Left ventricle myocardium inferior (tissue), 1 donor: ENCODE measurements around the gene PPM1L. TPM values are rescaled to one million over a fixed set of nuclear protein-coding genes. Genes with fewer than 3 reads are reported as not detected.

Source experiments
- DNase-seq: peaks from one replicate; pipeline ENCODE4 v3.0.0-alpha.2; 2020
- H3K27ac ChIP-seq: fragments of 200-600 bp; replicated peaks from 2 replicates; pipeline ENCODE4 v1.8.0; 2021
- H3K27me3 ChIP-seq: fragments of 200-600 bp; 2 replicates; pipeline ENCODE4 v1.8.0; 2021; ENCODE audit warnings: low read depth
- H3K36me3 ChIP-seq: fragments of 200-600 bp; 2 replicates; pipeline ENCODE4 v1.8.0; 2021
- H3K4me1 ChIP-seq: fragments of 200-600 bp; 2 replicates; pipeline ENCODE4 v1.8.0; 2021
- H3K4me3 ChIP-seq: fragments of 200-600 bp; 2 replicates; pipeline ENCODE4 v1.8.0; 2021; ENCODE audit warnings: mild to moderate bottlenecking, moderate library complexity
- H3K9me3 ChIP-seq: fragments of 200-600 bp; replicated peaks from 2 replicates; pipeline ENCODE4 v1.8.0; 2021
- intact Hi-C: fragments of 100-400 bp; cut with micrococcal nuclease; formaldehyde crosslinking; loops from one replicate; pipeline ENCODE4 v1.11.0; 2022
- total RNA-seq: library from RNA; stranded (reverse); fragmentation: NEBNext Ultra II Directional; extraction: Animal tissue kit (Norgen Biotek cat#: 25700); gene quantifications from one replicate; pipeline ENCODE4 v1.2.1, GENCODE V29; 2021
- TF ChIP-seq, protein P1 (sequence below): fragments of 200-600 bp; IDR thresholded peaks from 2 replicates; pipeline ENCODE4 v1.8.0; 2021; ENCODE audit warnings: antibody characterized with exemption, mild to moderate bottlenecking, borderline replicate concordance
- donor health status: DM: no; HTN: yes; CAD: no; lungs with severe emphysema.

The PPM1L gene
- total RNA-seq, 1 donor from 2014 or later, result 51.1 TPM

DNA sequence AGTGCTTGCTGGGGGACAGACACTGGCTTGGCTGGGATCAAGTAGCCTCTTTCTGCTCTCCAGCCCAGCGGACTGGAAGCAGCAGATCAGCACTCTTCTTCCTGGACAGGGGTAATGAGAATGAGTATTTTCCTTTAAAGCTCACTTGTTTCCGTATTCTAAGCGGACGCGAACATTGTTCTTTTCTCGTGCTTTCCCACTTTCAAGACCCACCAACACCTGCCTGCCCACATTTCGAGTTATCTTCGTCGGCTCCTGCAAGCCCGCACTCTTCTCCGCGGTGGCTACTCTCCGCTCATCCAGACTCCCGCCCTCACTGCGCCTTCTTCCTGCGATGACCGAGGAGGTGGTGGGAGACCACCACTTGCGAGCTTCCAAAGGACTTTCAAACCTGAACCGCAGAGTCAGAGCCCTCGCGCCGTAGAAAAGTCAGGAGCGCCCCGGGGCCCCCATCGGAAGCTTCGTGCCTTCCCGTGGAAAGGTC is 1.6 kb upstream of the PPM1L start:
- H3K9me3 ChIP-seq, result no peaks in the 10 kb centered on the region
- H3K27me3 ChIP-seq, result no peaks in the 10 kb centered on the region
- TF ChIP-seq, protein P1, sequence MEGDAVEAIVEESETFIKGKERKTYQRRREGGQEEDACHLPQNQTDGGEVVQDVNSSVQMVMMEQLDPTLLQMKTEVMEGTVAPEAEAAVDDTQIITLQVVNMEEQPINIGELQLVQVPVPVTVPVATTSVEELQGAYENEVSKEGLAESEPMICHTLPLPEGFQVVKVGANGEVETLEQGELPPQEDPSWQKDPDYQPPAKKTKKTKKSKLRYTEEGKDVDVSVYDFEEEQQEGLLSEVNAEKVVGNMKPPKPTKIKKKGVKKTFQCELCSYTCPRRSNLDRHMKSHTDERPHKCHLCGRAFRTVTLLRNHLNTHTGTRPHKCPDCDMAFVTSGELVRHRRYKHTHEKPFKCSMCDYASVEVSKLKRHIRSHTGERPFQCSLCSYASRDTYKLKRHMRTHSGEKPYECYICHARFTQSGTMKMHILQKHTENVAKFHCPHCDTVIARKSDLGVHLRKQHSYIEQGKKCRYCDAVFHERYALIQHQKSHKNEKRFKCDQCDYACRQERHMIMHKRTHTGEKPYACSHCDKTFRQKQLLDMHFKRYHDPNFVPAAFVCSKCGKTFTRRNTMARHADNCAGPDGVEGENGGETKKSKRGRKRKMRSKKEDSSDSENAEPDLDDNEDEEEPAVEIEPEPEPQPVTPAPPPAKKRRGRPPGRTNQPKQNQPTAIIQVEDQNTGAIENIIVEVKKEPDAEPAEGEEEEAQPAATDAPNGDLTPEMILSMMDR, result no peak
- H3K4me1 ChIP-seq, result peaks cover 55% of the 10 kb centered on the region
- no peaks in the 10 kb centered on the region for H3K36me3 ChIP-seq
- intact Hi-C loops, result no loop called here
- peak overlapping the region; percentile 94 for H3K4me3 ChIP-seq
- peak; percentile 26 for DNase-seq
- H3K27ac ChIP-seq, result peak overlapping the region; percentile 96

DNA sequence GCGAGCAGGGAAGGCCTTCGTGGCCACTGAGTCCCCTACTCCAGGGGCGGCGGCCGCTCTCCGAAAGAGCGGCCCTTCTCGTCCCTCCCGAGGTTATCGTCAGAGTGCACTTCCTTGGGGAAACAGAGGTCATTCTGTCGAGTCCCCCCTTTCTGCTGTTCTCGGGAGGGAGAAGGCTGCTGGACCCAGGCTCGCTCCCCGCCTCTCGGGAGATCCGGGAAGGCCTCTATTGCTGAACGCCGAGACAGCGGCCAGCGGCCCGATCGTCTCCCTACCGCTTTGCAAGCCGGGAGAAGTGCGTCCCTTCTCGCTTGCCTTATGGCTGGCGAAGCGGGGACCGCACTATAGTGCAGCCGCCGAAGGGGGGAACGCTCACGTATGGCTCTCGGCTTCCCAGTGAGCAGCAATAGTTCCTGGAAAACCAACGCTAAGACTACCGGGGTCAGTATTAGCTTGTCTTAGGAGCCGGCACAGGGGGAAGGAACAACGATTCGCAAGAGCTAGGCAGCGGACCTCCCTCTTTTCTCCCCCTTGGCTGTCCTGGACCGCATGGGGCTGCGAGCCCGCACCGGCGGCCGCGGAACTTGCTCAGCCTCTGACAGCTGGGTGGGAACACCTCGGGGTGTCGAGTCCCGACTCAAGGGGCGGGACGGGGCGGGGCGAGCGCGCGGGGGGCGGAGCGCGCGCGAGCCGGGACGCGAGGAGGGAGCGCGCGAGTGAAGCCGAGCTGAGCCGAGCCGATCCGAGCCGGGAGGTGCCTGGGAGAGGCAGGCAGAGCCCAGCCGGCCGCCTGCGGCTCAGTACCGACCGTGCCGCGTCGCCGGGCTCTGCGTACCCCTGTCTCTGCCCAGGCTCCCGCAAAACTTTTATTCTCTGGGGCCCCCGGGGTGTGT is 930 bp upstream of the PPM1L start:
- intact Hi-C loops, result loop anchor here (5.0 kb wide), 1 partner anchor 187 kb away; no protein-coding TSS in a partner anchor
- H3K9me3 ChIP-seq, result no peaks in the 10 kb centered on the region
- H3K4me3 ChIP-seq, result peak overlapping the region; percentile 94
- no peaks in the 10 kb centered on the region for H3K36me3 ChIP-seq
- TF ChIP-seq, protein P1, result no peak
- no peaks in the 10 kb centered on the region for H3K27me3 ChIP-seq
- peaks cover 55% of the 10 kb centered on the region for H3K4me1 ChIP-seq
- H3K27ac ChIP-seq, result peak overlapping the region; percentile 96
- DNase-seq, result peak; percentile 94

DNA sequence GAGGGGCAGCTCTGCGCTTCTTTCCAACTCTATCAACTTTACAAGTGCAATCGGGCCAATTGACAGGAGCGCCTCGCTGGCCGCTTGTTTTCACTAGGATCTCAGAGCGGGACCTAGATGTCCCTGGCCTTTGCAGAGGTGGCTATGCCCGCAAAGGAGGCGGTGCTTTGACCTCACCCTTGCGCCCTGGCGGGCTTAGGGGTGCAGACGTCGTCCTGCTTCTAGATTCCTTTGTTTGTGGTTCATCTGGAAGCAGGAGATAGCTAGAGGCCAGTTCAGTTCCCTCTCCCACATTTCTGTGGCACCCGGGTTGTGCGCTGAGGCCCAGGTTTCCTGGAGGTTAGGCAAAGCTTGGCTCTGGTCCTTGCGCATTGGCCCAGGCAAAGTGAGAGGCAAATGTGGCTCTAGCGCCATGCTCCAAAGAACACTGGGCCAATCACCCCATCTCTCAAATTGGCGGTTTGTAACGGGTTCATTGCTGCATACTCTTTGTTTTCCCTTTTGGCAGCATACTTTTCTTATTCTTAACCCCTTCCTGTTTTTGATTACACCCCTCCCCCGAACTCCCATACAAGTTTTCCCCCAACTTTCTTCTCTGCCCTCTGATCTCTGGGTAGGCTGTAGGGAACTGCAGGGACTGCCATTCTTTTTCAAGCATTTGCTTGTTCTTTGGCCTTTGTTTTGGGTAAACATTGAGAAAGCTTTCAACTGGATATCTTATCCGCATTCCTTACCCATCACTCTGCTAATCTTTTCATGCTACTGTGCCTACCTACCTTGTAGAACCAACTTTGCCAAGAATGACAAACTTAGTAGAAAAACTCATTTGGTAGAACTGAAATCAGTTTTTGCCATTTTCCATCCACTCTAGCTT is 1.4 kb downstream of the PPM1L start:
- no peaks in the 10 kb centered on the region for H3K9me3 ChIP-seq
- intact Hi-C loops, result loop anchor here (5.0 kb wide), 1 partner anchor 185 kb away; no protein-coding TSS in a partner anchor
- no peaks in the 10 kb centered on the region for H3K27me3 ChIP-seq
- peaks cover 55% of the 10 kb centered on the region for H3K4me1 ChIP-seq
- H3K27ac ChIP-seq, result peak overlapping the region; percentile 96
- H3K36me3 ChIP-seq, result no peaks in the 10 kb centered on the region
- peak overlapping the region; percentile 94 for H3K4me3 ChIP-seq
- DNase-seq, result peak; percentile 19
- TF ChIP-seq, protein P1, result no peak

DNA sequence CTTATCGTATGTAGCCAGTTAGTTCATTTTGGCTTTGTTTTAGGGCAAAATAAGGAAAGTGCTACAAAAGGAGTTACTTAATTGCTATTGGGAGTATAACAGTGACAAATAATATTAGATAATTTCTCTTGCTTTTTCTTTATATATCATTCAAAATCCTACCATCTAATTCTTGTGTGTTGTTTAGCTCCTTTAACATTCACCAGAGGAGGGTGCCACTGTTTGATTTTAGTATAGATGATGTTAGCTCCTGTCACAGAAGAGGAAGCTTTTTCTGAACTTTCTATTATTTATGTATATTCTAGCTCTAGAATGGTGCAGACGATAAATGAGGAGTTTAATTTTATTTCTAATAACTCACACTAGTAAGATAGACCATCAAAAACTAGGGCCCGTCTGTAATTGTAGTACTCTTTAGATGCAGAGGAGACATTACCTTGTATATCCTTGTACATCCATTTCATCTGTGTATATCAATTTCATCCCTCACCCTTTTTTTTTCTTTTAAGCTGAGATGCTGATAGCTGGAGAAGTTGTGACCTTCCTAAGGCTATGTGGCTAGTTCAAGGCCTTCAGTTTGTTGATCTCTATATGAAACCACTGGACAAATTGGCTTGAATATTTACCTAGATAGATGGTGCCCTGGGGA is 3.0 kb downstream of the PPM1L start:
- TF ChIP-seq, protein P1, result peak; percentile 42
- Histone ChIP-seq H3K36me3 (no peaks in the 10 kb centered on the region), H3K27me3 (no peaks in the 10 kb centered on the region), H3K9me3 (no peaks in the 10 kb centered on the region), H3K4me1 (peaks cover 41% of the 10 kb centered on the region), H3K27ac (peak overlapping the region; percentile 96), H3K4me3 (peak overlapping the region; percentile 94)
- intact Hi-C loops, result loop anchor here (5.0 kb wide), 1 partner anchor 183 kb away; no protein-coding TSS in a partner anchor
- no peak for DNase-seq

DNA sequence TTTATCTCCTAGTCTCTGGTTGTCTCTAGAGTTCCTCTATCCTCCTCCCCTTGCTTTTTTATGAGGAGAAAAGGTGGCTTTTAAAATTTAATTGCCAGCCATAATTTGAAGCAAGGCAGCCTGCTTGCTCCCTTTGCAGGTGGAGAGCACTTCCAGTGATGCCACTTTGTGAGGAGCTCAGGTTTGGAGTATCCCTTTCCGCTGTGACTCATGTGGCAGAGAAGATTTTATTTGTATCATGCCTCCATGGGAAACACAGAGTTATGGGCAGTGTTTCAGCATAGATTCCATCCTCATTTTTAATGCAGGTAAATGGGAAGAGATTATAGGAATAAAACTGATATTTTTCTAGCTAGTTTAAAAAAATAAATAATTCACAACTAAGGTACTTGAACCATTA is 7.0 kb downstream of the PPM1L start:
- no peak for DNase-seq
- H3K27ac ChIP-seq, result no peak overlapping the region
- intact Hi-C loops, result no loop called here
- no peaks in the 10 kb centered on the region for H3K9me3 ChIP-seq
- TF ChIP-seq, protein P1, result no peak
- no peaks in the 10 kb centered on the region for H3K27me3 ChIP-seq
- H3K4me1 ChIP-seq, result peaks cover 20% of the 10 kb centered on the region
- no peaks in the 10 kb centered on the region for H3K36me3 ChIP-seq
- no peak overlapping the region for H3K4me3 ChIP-seq
